ENCODE results near the gene CA5A.
A peak's percentile ranks its signal among the peaks of the same experiment; 100 is the strongest.
"Not testable (repeated sequence)": the region's sequence is repeated elsewhere in the genome, so short reads cannot be mapped to it uniquely, and the experiment has no call there.

DNA sequence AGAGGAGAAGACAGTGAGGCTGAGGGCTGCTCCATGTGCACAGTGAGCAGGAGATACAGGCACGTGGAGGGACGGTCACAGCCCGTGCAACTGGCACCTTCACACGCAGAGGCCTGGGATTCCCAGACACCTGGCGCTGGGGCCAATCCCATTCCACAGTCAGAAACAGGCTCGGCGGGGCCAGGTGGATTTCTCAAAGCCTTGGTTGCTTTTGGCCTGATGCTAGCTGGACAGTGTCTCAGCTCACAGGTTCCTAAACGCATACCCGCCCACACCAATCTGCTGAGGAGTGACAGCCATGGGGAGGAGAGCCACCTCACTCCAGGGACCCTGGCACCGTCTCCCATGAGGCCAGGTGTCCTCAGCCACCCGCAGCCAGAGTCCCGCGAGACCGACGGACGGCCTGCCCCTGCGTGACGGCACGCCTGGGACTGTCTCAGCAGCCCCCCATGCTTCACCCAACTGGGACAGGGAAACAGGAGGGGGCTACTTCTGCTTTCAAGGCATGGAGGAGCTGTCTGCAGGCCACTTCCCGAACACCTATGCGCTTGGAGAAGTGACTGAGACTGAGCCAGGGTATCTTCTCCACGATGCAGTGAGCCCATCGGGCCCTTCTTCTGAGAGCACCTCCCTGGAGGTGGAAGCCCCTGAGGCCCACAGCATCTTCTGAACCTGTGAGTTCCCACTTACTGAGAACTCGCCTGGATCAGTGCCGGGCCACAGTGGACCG lies 73.6 kb downstream of the CA5A start:
- not testable (repeated sequence) for TF ChIP-seq RBM39 (IDR thresholded peaks at IDR 0.05; ENCODE audit: low read depth, low read length, poor library complexity, severe bottlenecking); SNAPC4 (CRISPR knock-in tag; IDR thresholded peaks at IDR 0.05); ZBTB49 (CRISPR knock-in tag; IDR thresholded peaks at IDR 0.05; ENCODE audit: borderline replicate concordance); MXD4 (CRISPR knock-in tag; IDR thresholded peaks at IDR 0.05); RELA (CRISPR knock-in tag; IDR thresholded peaks at IDR 0.05); ZSCAN29 (CRISPR knock-in tag; conservative IDR thresholded peaks at IDR 0.05)
- TF ChIP-seq, protein P1, sequence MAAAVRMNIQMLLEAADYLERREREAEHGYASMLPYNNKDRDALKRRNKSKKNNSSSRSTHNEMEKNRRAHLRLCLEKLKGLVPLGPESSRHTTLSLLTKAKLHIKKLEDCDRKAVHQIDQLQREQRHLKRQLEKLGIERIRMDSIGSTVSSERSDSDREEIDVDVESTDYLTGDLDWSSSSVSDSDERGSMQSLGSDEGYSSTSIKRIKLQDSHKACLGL (CRISPR knock-in tag; IDR thresholded peaks at IDR 0.05) = peak; percentile 47; the same call in 1 of the 2 replicates
